ENCODE results near the gene LDHB. TPM values are rescaled to one million over a fixed set of nuclear protein-coding genes. Genes with fewer than 3 reads are reported as not detected.

Gene LDHB
- total RNA-seq: 183 TPM

DNA sequence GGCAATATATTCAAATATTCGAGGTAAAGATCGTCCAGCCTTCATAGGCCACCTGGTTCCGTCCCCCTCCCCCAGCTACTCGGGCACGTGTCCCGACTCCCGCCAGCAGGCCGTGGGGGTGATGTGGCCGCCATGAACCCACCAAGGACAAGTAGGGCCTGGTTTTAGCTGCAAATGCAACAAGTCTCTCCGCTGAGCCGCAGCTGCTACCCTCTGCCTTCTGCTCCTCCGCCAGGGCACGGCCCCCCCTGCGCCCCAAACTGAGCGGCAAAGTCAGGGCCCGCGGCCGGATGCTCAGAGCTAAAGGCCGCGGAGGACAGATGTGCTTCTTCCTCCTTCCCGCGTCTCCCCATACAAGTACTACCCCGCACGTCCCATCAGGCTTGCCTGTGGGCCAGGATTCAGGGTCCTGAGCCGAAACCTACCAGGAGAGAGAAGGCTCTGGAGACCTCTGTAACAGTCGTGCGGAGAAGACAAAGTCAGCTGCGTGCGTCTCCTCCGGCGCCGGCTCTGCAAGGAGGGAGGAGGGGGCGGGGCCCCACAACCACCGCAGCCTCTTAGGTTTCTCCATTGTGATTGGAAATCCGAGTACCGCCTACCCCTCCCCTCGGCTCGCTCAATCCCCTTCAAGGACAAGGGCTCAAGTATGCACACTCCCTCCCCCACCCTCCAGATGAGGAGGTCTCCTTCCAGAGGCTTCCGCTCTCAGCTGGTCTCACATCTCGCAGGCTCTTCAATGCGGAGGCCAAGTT is at the start of gene LDHB:
TSS of gene LDHB (minus strand) at position 517 of the 752 bp plus-strand sequence. CDS start 3,171 bp downstream, outside the sequence.
- DNase-seq (ENCODE audit: extremely low spot score in 2 of 2): peak in 1 of 2 donors; percentile 97
- H3K27ac ChIP-seq: peak within 1 kb of the TSS; percentile 82
- no peaks in the 10 kb centered on the region for H3K27me3 ChIP-seq
- peaks cover 0 to 18% of the 10 kb centered on the region in 2 donors for H3K36me3 ChIP-seq
- H3K4me1 ChIP-seq: peaks cover 24% of the 10 kb centered on the region
- H3K9me3 ChIP-seq: no peaks in the 10 kb centered on the region
- intact Hi-C loops (cut with DNase I): no loop called here
- peak within 1 kb of the TSS; percentile 67 to 69 for H3K4me3 ChIP-seq
- TF ChIP-seq, protein P1, sequence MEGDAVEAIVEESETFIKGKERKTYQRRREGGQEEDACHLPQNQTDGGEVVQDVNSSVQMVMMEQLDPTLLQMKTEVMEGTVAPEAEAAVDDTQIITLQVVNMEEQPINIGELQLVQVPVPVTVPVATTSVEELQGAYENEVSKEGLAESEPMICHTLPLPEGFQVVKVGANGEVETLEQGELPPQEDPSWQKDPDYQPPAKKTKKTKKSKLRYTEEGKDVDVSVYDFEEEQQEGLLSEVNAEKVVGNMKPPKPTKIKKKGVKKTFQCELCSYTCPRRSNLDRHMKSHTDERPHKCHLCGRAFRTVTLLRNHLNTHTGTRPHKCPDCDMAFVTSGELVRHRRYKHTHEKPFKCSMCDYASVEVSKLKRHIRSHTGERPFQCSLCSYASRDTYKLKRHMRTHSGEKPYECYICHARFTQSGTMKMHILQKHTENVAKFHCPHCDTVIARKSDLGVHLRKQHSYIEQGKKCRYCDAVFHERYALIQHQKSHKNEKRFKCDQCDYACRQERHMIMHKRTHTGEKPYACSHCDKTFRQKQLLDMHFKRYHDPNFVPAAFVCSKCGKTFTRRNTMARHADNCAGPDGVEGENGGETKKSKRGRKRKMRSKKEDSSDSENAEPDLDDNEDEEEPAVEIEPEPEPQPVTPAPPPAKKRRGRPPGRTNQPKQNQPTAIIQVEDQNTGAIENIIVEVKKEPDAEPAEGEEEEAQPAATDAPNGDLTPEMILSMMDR (IDR thresholded peaks at IDR 0.05): no peak
- TF ChIP-seq POLR2AphosphoS5 (IDR thresholded peaks at IDR 0.05; ENCODE audit: insufficient read depth in 1 of 2, low read depth in 1 of 2) (peak; percentile 82 to 98), POLR2A (IDR thresholded peaks at IDR 0.05) (peak in 1 of 2 donors; percentile 82)

DNA sequence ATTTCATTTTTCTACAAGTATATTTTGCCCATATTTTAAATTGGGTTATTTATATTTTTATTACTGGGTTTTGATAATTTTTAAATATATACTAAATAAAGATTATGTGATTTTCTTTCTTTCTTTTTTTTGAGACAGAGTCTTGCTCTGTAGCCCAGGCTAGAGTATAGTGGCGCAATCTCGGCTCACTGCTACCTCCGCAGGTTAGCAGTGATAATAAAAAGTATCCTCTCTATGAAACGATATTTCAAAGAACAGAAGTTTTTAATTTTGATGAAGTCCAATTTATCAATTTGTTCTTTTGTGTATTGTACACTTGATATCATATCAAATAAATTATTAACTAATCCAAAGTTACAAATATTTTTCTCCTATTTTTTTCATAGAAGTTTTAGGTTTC is 47.2 kb upstream of the LDHB start:
- H3K9me3 ChIP-seq: no peaks in the 10 kb centered on the region
- no peak overlapping the region for H3K27ac ChIP-seq
- no peak for DNase-seq (ENCODE audit: extremely low spot score in 2 of 2)
- TF ChIP-seq POLR2A (IDR thresholded peaks at IDR 0.05): no peak
- no peaks in the 10 kb centered on the region for H3K27me3 ChIP-seq
- no peak overlapping the region for H3K4me3 ChIP-seq
- H3K36me3 ChIP-seq: no peaks in the 10 kb centered on the region
- H3K4me1 ChIP-seq: no peaks in the 10 kb centered on the region
- intact Hi-C loops (cut with DNase I): no loop called here

DNA sequence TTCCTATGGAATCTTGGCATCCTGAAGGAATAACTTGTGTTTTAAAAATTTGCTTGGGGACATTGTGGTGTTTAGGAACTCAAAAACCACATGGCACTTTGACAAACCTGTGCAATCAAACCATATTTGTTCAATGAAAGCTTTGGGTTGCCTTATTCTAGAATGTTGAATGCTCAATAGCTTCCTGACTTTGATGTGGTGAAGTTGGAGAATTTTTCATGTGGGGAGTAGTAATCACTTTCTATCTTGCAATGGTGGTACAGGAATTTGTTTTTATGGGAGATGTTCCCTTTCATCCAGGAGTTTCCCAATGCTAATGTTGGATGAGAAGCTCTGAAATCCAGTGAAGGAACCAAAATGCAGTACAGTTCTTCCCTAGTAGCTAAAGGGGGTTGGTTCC is 42.2 kb upstream of the LDHB start:
- H3K27ac ChIP-seq: no peak overlapping the region
- TF ChIP-seq POLR2AphosphoS5 (IDR thresholded peaks at IDR 0.05; ENCODE audit: insufficient read depth in 1 of 2, low read depth in 1 of 2) (no peak), POLR2A (IDR thresholded peaks at IDR 0.05) (no peak)
- TF ChIP-seq, protein P1 (IDR thresholded peaks at IDR 0.05): no peak
- DNase-seq (ENCODE audit: extremely low spot score in 2 of 2): no peak
- H3K9me3 ChIP-seq: no peaks in the 10 kb centered on the region
- no peaks in the 10 kb centered on the region for H3K27me3 ChIP-seq
- intact Hi-C loops (cut with DNase I): loop anchor here (5.0 kb wide), 1 partner anchor 292 kb away; no protein-coding TSS in a partner anchor
- H3K4me1 ChIP-seq: no peaks in the 10 kb centered on the region
- H3K36me3 ChIP-seq: no peaks in the 10 kb centered on the region
- no peak overlapping the region for H3K4me3 ChIP-seq

- Histone ChIP-seq H3K36me3 (no peaks in the 10 kb centered on the region), H3K27me3 (no peaks in the 10 kb centered on the region), H3K4me1 (no peaks in the 10 kb centered on the region), H3K27ac (no peak overlapping the region), H3K4me3 (no peak overlapping the region), H3K9me3 (no peaks in the 10 kb centered on the region)
- no peak for TF ChIP-seq POLR2AphosphoS5 (IDR thresholded peaks at IDR 0.05; ENCODE audit: insufficient read depth in 1 of 2, low read depth in 1 of 2)
- TF ChIP-seq, protein P1 (IDR thresholded peaks at IDR 0.05): peak; percentile 58 to 66 (median 62)
- no peak for DNase-seq (ENCODE audit: extremely low spot score in 2 of 2)
- intact Hi-C loops (cut with DNase I): loop anchor here (5.0 kb wide), 1 partner anchor 294 kb away; no protein-coding TSS in a partner anchor
These were observed 40.4 kb upstream of the LDHB start for GRCh38 chr12:21697904-21698630.

DNA sequence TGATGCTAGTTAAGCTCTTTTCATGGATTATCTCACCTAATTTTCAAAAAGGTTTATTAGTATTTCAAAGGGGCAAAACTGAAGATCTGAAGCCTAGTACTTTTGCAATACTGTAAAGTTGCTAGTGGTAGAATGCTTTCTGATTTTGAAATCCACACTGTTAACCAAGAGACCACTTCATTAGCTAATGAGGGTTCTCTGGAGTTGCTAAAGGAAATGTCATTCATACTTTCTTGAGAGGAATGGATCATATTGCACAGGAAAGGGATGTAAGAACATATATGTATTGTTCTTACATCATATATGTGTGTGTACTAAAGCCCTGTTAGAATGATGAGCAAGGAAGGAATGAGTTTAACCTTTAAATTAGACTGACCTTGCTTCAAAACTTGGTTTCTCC is 39.0 kb upstream of the LDHB start:
- H3K27me3 ChIP-seq: no peaks in the 10 kb centered on the region
- TF ChIP-seq, protein P1 (IDR thresholded peaks at IDR 0.05): no peak
- TF ChIP-seq POLR2AphosphoS5 (IDR thresholded peaks at IDR 0.05; ENCODE audit: insufficient read depth in 1 of 2, low read depth in 1 of 2) (no peak), POLR2A (IDR thresholded peaks at IDR 0.05) (no peak)
- intact Hi-C loops (cut with DNase I): loop anchor here (5.0 kb wide), 1 partner anchor 296 kb away; no protein-coding TSS in a partner anchor

More for the DNA sequence above, 39.0 kb upstream of the LDHB start:
- no peaks in the 10 kb centered on the region for H3K36me3 ChIP-seq
- no peak overlapping the region for H3K27ac ChIP-seq
- no peak overlapping the region for H3K4me3 ChIP-seq
- no peaks in the 10 kb centered on the region for H3K9me3 ChIP-seq
- no peak for DNase-seq (ENCODE audit: extremely low spot score in 2 of 2)
- H3K4me1 ChIP-seq: no peaks in the 10 kb centered on the region
